Lower lobe of right lung (tissue), 2 donors: ENCODE measurements around the gene PDRG1. TPM values are rescaled to one million over a fixed set of nuclear protein-coding genes. Genes with fewer than 3 reads are reported as not detected.

Experiments
- ATAC-seq, 2 donors: fragments of 200-7000 bp; cut with Tn5 transposase; one replicate each; pipeline ENCODE4 v1.9.1; 2020 to 2022; ENCODE audit warnings: mild to moderate bottlenecking in 2 of 2, moderate library complexity in 2 of 2
- DNase-seq: peaks from one replicate; pipeline ENCODE4 v3.0.0-alpha.2; 2020
- H3K27ac ChIP-seq: fragments of 200-600 bp; one replicate; pipeline ENCODE4 v1.8.0; 2022
- H3K27me3 ChIP-seq: fragments of 200-600 bp; one replicate; pipeline ENCODE4 v1.8.0; 2022; ENCODE audit warnings: low read depth
- H3K36me3 ChIP-seq: fragments of 200-600 bp; one replicate; pipeline ENCODE4 v1.8.0; 2022; ENCODE audit warnings: mild to moderate bottlenecking
- H3K4me1 ChIP-seq: fragments of 200-600 bp; one replicate; pipeline ENCODE4 v1.8.0; 2022
- H3K4me3 ChIP-seq: fragments of 200-600 bp; one replicate; pipeline ENCODE4 v1.8.0; 2022; ENCODE audit warnings: mild to moderate bottlenecking
- H3K9me3 ChIP-seq: fragments of 200-600 bp; one replicate; pipeline ENCODE4 v1.8.0; 2022
- intact Hi-C: fragments of 100-400 bp; cut with DNase I; formaldehyde crosslinking; loops from one replicate; pipeline ENCODE4 v1.11.0; 2022
- total RNA-seq: library from RNA; stranded (reverse); fragmentation: NEBNext Ultra II Directional; extraction: Animal tissue kit (Norgen Biotek cat#: 25700); gene quantifications from one replicate; pipeline ENCODE4 v1.2.1, GENCODE V29; 2021
- TF ChIP-seq, protein P1 (sequence below): fragments of 200-600 bp; IDR thresholded peaks from one replicate; pipeline ENCODE4 v1.8.0; 2022; ENCODE audit warnings: antibody characterized with exemption, mild to moderate bottlenecking
- donor health status: DM: no; HTN: yes; CAD: no; lungs with severe emphysema.

PDRG1 gene
- total RNA-seq, 1 donor from 2014 or later: 9.4 TPM

GRCh38 chr20:31974296-31974695, 22.4 kb upstream of the PDRG1 start:
- ATAC-seq (no peak), DNase-seq (no peak)
- H3K4me1 ChIP-seq: no peaks in the 10 kb centered on the region
- H3K9me3 ChIP-seq: no peaks in the 10 kb centered on the region
- TF ChIP-seq, protein P1, sequence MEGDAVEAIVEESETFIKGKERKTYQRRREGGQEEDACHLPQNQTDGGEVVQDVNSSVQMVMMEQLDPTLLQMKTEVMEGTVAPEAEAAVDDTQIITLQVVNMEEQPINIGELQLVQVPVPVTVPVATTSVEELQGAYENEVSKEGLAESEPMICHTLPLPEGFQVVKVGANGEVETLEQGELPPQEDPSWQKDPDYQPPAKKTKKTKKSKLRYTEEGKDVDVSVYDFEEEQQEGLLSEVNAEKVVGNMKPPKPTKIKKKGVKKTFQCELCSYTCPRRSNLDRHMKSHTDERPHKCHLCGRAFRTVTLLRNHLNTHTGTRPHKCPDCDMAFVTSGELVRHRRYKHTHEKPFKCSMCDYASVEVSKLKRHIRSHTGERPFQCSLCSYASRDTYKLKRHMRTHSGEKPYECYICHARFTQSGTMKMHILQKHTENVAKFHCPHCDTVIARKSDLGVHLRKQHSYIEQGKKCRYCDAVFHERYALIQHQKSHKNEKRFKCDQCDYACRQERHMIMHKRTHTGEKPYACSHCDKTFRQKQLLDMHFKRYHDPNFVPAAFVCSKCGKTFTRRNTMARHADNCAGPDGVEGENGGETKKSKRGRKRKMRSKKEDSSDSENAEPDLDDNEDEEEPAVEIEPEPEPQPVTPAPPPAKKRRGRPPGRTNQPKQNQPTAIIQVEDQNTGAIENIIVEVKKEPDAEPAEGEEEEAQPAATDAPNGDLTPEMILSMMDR: no peak
- H3K4me3 ChIP-seq: no peak overlapping the region
- H3K36me3 ChIP-seq: no peaks in the 10 kb centered on the region
- H3K27me3 ChIP-seq: peaks cover 10% of the 10 kb centered on the region
- no peak overlapping the region for H3K27ac ChIP-seq
- intact Hi-C loops: no loop called here

DNA sequence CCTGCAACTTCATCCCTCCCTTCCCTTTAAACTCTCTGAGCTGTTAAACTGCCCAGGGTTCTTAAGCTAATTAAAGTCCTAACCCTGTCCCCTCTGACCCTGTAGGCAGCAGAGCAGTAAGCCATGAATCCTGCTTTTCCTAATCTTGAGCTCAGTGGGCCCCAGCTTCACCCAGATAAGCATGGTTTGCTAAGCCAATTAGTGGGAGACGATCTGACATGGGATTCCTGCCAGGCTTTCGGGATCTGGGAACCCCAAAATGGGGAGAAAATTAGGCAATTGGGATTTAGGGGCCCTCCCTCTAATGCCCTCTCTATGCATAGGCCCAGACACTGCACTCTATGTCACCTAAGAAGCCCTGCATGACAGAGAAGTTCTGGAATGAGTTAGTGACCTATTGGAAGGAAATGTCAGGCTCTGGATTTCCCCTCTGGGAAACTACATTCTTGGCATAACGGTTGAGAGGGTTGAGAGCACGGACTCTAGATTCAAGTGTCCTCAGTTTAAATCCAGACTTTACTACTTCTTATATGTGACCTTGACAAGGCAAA, 20.7 kb upstream of the PDRG1 start:
- ATAC-seq: no peak

DNA sequence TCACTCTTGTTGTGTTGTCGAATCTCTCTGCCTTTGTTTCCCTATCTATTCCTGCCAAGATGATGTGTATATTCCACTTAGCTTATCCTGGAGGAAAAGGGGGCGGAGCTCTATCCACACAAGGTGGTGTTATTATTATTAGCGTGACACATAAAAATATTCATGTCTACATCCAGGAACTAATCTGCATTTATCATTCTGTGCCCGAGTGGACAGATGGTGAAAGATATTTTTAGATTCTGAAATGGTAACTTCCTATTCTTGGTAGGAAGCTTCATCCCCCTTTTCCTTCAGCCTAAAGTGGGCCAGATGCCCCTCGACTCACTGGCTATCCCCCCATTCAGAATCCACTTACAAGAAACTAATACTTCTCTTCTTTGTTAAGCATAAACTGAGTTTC, 18.1 kb upstream of the PDRG1 start:
- Histone ChIP-seq H3K27ac (no peak overlapping the region), H3K9me3 (no peaks in the 10 kb centered on the region), H3K27me3 (peaks cover 47% of the 10 kb centered on the region), H3K4me1 (no peaks in the 10 kb centered on the region), H3K4me3 (no peak overlapping the region), H3K36me3 (no peaks in the 10 kb centered on the region)
- TF ChIP-seq, protein P1: no peak
- ATAC-seq (no peak), DNase-seq (no peak)
- intact Hi-C loops: no loop called here

More for the DNA sequence above, 20.7 kb upstream of the PDRG1 start:
- Histone ChIP-seq H3K36me3 (no peaks in the 10 kb centered on the region), H3K27me3 (peaks cover 26% of the 10 kb centered on the region), H3K27ac (no peak overlapping the region), H3K9me3 (no peaks in the 10 kb centered on the region), H3K4me1 (no peaks in the 10 kb centered on the region), H3K4me3 (no peak overlapping the region)
- intact Hi-C loops: no loop called here
- DNase-seq: no peak
- TF ChIP-seq, protein P1: no peak

DNA sequence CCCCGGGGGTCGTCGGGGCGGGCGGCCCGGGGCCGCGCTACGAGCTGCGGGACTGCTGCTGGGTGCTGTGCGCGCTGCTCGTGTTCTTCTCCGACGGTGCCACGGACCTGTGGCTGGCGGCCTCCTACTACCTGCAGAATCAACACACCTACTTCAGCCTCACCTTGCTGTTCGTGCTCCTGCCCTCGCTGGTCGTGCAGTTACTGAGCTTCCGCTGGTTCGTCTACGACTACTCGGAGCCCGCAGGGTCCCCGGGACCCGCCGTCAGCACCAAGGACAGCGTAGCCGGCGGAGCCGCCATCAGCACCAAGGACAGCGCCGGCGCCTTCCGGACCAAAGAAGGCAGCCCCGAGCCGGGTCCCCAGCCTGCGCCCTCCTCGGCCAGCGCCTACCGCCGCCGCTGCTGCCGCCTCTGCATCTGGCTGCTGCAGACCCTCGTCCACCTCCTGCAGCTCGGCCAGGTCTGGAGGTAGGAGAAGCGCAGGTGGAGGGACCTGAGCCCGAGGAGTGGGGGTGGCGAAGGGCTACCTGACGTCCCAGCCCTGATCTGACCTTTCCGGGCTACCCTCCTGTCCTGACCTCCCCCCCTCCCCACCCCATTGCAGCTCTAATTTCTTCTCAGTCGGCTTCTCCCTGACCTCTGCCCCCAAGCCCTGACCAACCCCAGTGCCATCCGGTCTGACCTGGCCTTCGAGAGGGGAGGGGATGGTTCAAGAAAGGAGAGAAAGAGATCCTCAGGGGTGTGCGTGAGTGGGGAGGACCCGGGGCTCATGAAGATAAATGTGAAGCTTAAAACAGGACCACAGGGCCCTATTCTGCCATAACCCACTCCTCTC, 16.7 kb upstream of the PDRG1 start:
- no peaks in the 10 kb centered on the region for H3K4me1 ChIP-seq
- ATAC-seq: peak; percentile 88 to 93
- TF ChIP-seq, protein P1: no peak

DNA sequence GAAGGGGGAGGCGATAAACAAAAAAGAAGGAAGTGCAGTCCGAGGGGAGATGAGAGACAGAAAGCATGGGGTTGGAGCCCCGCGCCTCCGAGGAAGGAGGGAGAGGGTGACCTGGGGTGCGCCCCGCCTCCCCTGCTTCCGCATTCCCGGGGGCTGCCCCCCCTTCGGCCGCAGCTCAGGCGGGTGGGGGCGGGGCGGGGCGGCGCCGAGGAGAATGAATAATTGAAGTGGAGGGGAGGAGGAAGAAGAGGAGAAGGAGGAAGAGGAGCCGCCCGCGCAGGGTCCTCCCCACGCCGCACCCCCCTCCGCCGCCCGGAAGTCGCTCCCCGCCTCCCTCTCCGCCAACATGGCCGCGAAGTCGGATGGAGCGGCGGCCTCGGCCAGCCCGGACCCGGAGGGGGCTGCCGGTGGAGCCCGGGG, 16.0 kb upstream of the PDRG1 start, which contains the start of gene XKR7:
TSS of gene XKR7 (plus strand) at position 322 of the 420 bp plus-strand sequence. CDS start at position 347, 25 bp downstream.
- ATAC-seq (peak in 1 of 2 donors; percentile 31), DNase-seq (peak; percentile 50)
- intact Hi-C loops: no loop called here
- Histone ChIP-seq H3K4me3 (peak within 1 kb of the TSS; percentile 36), H3K27me3 (peaks cover 46% of the 10 kb centered on the region), H3K4me1 (no peaks in the 10 kb centered on the region), H3K36me3 (no peaks in the 10 kb centered on the region), H3K27ac (no peak within 1 kb of the TSS), H3K9me3 (no peaks in the 10 kb centered on the region)
- TF ChIP-seq, protein P1: no peak

More for the DNA sequence above, 16.7 kb upstream of the PDRG1 start:
- Histone ChIP-seq H3K4me3 (peak overlapping the region; percentile 36), H3K27ac (no peak overlapping the region), H3K36me3 (no peaks in the 10 kb centered on the region), H3K27me3 (peaks cover 43% of the 10 kb centered on the region), H3K9me3 (no peaks in the 10 kb centered on the region)
- peak; percentile 79 for DNase-seq
- intact Hi-C loops: no loop called here
